ENCODE data around the gene TES. TPM values are rescaled to one million over a fixed set of nuclear protein-coding genes. Genes with fewer than 3 reads are reported as not detected.

The TES gene
- polyA plus RNA-seq, 1 experiment, result 93.2 TPM

GRCh38 chr7:116185956-116186355 is 24.4 kb upstream of the TES start:
- POLR2A ChIA-PET, result no interaction called here
- CTCF ChIA-PET, result interaction anchor here (0.6 to 3.4 kb wide), 5 partner anchors 11 to 618 kb away, joined by 3 to 28 read pairs (median 3); no protein-coding TSS in a partner anchor
- DNase-seq (ENCODE audit: low read depth), result no peak
- no peak for TF ChIP-seq CTCF (IDR thresholded peaks at IDR 0.05; ENCODE audit: insufficient read depth, low read depth, low read length)
- H3K4me3 ChIP-seq (ENCODE audit: low read depth, low read length), result no peak overlapping the region
- H3K27me3 ChIP-seq (ENCODE audit: control insufficient read depth, insufficient read depth, low read length), result no peaks in the 10 kb centered on the region
- no peaks in the 10 kb centered on the region for H3K36me3 ChIP-seq (ENCODE audit: control insufficient read depth, insufficient read depth, low read length)

GRCh38 chr7:116187400-116187799 is 22.9 kb upstream of the TES start:
- Histone ChIP-seq H3K36me3 (ENCODE audit: control insufficient read depth, insufficient read depth, low read length) (no peaks in the 10 kb centered on the region), H3K4me3 (ENCODE audit: low read depth, low read length) (no peak overlapping the region), H3K27me3 (ENCODE audit: control insufficient read depth, insufficient read depth, low read length) (no peaks in the 10 kb centered on the region)
- no peak for TF ChIP-seq CTCF (IDR thresholded peaks at IDR 0.05; ENCODE audit: insufficient read depth, low read depth, low read length)
- no peak for DNase-seq (ENCODE audit: low read depth)
- ChIA-PET POLR2A (no interaction called here), CTCF (interaction anchor here (0.7 to 3.4 kb wide), 5 partner anchors 10 to 403 kb away, joined by 3 to 28 read pairs (median 4); no protein-coding TSS in a partner anchor)

GRCh38 chr7:116193329-116194087 is 16.8 kb upstream of the TES start:
- Histone ChIP-seq H3K36me3 (ENCODE audit: control insufficient read depth, insufficient read depth, low read length) (no peaks in the 10 kb centered on the region), H3K27me3 (ENCODE audit: control insufficient read depth, insufficient read depth, low read length) (no peaks in the 10 kb centered on the region), H3K4me3 (ENCODE audit: low read depth, low read length) (no peak overlapping the region)
- ChIA-PET CTCF (no interaction called here), POLR2A (no interaction called here)
- TF ChIP-seq CTCF (IDR thresholded peaks at IDR 0.05; ENCODE audit: insufficient read depth, low read depth, low read length), result no peak
- no peak for DNase-seq (ENCODE audit: low read depth)

- ChIA-PET POLR2A (no interaction called here), CTCF (no interaction called here)
- H3K4me3 ChIP-seq (ENCODE audit: low read depth, low read length), result no peak overlapping the region
- no peak for TF ChIP-seq CTCF (IDR thresholded peaks at IDR 0.05; ENCODE audit: insufficient read depth, low read depth, low read length)
- H3K27me3 ChIP-seq (ENCODE audit: control insufficient read depth, insufficient read depth, low read length), result no peaks in the 10 kb centered on the region
- DNase-seq (ENCODE audit: low read depth), result no peak
- no peaks in the 10 kb centered on the region for H3K36me3 ChIP-seq (ENCODE audit: control insufficient read depth, insufficient read depth, low read length)
Observed at GRCh38 chr7:116194115-116194514, 16.2 kb upstream of the TES start.

GRCh38 chr7:116195451-116195850 is 14.9 kb upstream of the TES start:
- ChIA-PET CTCF (interaction anchor here (0.8 to 1.5 kb wide), 4 partner anchors 14 to 40 kb away, joined by 3 to 5 read pairs (median 4); no protein-coding TSS in a partner anchor), POLR2A (interaction anchor here (0.6 kb wide), 1 partner anchor 411 kb away, joined by 3 read pairs; no protein-coding TSS in a partner anchor)
- no peaks in the 10 kb centered on the region for H3K36me3 ChIP-seq (ENCODE audit: control insufficient read depth, insufficient read depth, low read length)
- DNase-seq (ENCODE audit: low read depth), result no peak
- H3K4me3 ChIP-seq (ENCODE audit: low read depth, low read length), result no peak overlapping the region
- TF ChIP-seq CTCF (IDR thresholded peaks at IDR 0.05; ENCODE audit: insufficient read depth, low read depth, low read length), result no peak
- no peaks in the 10 kb centered on the region for H3K27me3 ChIP-seq (ENCODE audit: control insufficient read depth, insufficient read depth, low read length)
